HepG2 (cell line): ENCODE results near the gene PTPRD. TPM values are rescaled to one million over a fixed set of nuclear protein-coding genes. Genes with fewer than 3 reads are reported as not detected.

Experiments
- ATAC-seq: fragments of 200-7000 bp; cut with Tn5 transposase; 3 replicates; pipeline ENCODE4 v1.9.1; 2020; ENCODE audit warnings: mild to moderate bottlenecking, moderate library complexity
- BruUV-seq: library from RNA; stranded (reverse); fragments of 400-500 nt; replicated peaks from 2 replicates; lab custom pipeline; 2021; lab: Mats Ljungman, UMichigan
- CTCF ChIA-PET: fragments of 300-600 bp; formaldehyde crosslinking; extraction: SDS; loops from one replicate; lab custom pipeline; 2021; ENCODE audit warnings: low total read pairs, inconsistent platforms, low intra/inter-chr PET ratio; lab: Yijun Ruan, JAX
- POLR2A ChIA-PET: fragments of 350-600 bp; sonication (Branson Sonifier 250); formaldehyde crosslinking; loops from one replicate; lab custom pipeline; 2020; ENCODE audit warnings: antibody characterized with exemption, inconsistent platforms; lab: Yijun Ruan, JAX
- DNase-seq: peaks from one replicate; pipeline ENCODE4 v3.0.0-alpha.2; 2015; ENCODE audit warnings: low spot score
- FAIRE-seq: peaks from 3 replicates; lab custom pipeline; 2011; peaks lifted over from hg19 to GRCh38; lab: Jason Lieb, UNC
- H2AFZ ChIP-seq: one replicate; pipeline ENCODE4 v1.6.1; 2011; ENCODE audit warnings: low read length, inconsistent platforms
- H3K27ac ChIP-seq: fragments of 300-600 bp; 3 replicates; pipeline ENCODE4 v1.8.0; 2011; ENCODE audit warnings: mixed run types, mild to moderate bottlenecking, mixed read lengths, low read length, inconsistent platforms; ENCODE audit not compliant: insufficient read depth; ENCODE audit errors: extremely low read length
- H3K27me3 ChIP-seq, 2 experiments: fragments of 200-600 bp in 1 of 2; 2 replicates in 1 of 2; 3 replicates in 1 of 2; pipeline versions ENCODE4 v1.6.0 to v1.8.0; 2011; ENCODE audit warnings: low read length in 2 of 2, mild to moderate bottlenecking in 2 of 2, moderate library complexity in 2 of 2, inconsistent platforms in 1 of 2; ENCODE audit not compliant: insufficient read depth in 2 of 2, control insufficient read depth in 1 of 2
- H3K36me3 ChIP-seq, 2 experiments: fragments of 200-600 bp in 1 of 2; replicated peaks in 1 of 2; 2 replicates in 1 of 2; 3 replicates in 1 of 2; pipeline versions ENCODE4 v1.5.1 to v1.8.0; 2011; ENCODE audit warnings: low read length in 2 of 2, inconsistent platforms in 1 of 2; ENCODE audit not compliant: insufficient read depth in 2 of 2, control insufficient read depth in 1 of 2
- H3K4me1 ChIP-seq: 2 replicates; pipeline ENCODE4 v1.5.1; 2012; ENCODE audit warnings: low read length, inconsistent platforms; ENCODE audit not compliant: insufficient read depth
- H3K4me2 ChIP-seq: 2 replicates; pipeline ENCODE4 v1.6.0; 2011; ENCODE audit warnings: low read depth, low read length, inconsistent platforms
- H3K4me3 ChIP-seq, 3 experiments: fragments of 200-600 bp in 1 of 3; sonication (generic), shearing (Covaris generic) in 1 of 3; replicated peaks in 1 of 3; 2 replicates each; pipeline ENCODE4 v1.5.1; 2011 to 2016; ENCODE audit warnings: low read length in 3 of 3, inconsistent platforms in 2 of 3, low read depth in 2 of 3, mild to moderate bottlenecking in 2 of 3, control low read depth in 1 of 3, mixed read lengths in 1 of 3; ENCODE audit not compliant: insufficient read depth in 1 of 3
- H3K79me2 ChIP-seq: one replicate; pipeline ENCODE4 v1.6.1; 2011; ENCODE audit warnings: low read length, inconsistent platforms; ENCODE audit not compliant: insufficient read depth
- H3K9ac ChIP-seq: 2 replicates; pipeline ENCODE4 v1.6.0; 2011; ENCODE audit warnings: mild to moderate bottlenecking, low read depth, low read length, inconsistent platforms; ENCODE audit not compliant: insufficient read depth
- H3K9me3 ChIP-seq: 2 replicates; pipeline ENCODE4 v1.5.1; 2012; ENCODE audit warnings: mild to moderate bottlenecking, low read length
- H4K20me1 ChIP-seq: 2 replicates; pipeline ENCODE4 v1.6.0; 2011; ENCODE audit warnings: inconsistent platforms, mild to moderate bottlenecking, low read length, moderate library complexity; ENCODE audit not compliant: insufficient read depth
- ARID3A ChIP-seq: IDR thresholded peaks from 2 replicates; pipeline ENCODE4 v1.6.1; 2012; ENCODE audit warnings: low read depth, low read length, improper control_type of control experiment
- ATF5 ChIP-seq: sonication (generic); formaldehyde crosslinking; IDR thresholded peaks from 2 replicates; pipeline ENCODE4 v1.4.0; 2020; ENCODE audit warnings: mild to moderate bottlenecking, low read depth, missing genetic modification reagents
- BRCA1 ChIP-seq: sonication (generic); formaldehyde crosslinking; IDR thresholded peaks from 2 replicates; pipeline ENCODE4 v1.4.0; 2020; ENCODE audit warnings: missing genetic modification reagents
- FOSL2 ChIP-seq: sonication (generic); formaldehyde crosslinking; IDR thresholded peaks from 2 replicates; pipeline ENCODE4 v1.4.0; 2020; ENCODE audit warnings: missing genetic modification reagents
- FOXA1 ChIP-seq, 2 experiments: fragments of 450-650 bp in 1 of 2; sonication (generic) in 1 of 2; formaldehyde crosslinking in 1 of 2; IDR thresholded peaks; 2 replicates each; pipeline versions ENCODE4 v1.4.0 to v1.6.1; 2016 to 2020; ENCODE audit warnings: missing genetic modification reagents in 1 of 2
- MED13 ChIP-seq: sonication (generic); formaldehyde crosslinking; IDR thresholded peaks from 2 replicates; pipeline ENCODE4 v1.5.0; 2020; ENCODE audit warnings: missing genetic modification reagents
- MTF2 ChIP-seq: sonication (generic); formaldehyde crosslinking; IDR thresholded peaks from 2 replicates; pipeline ENCODE4 v1.5.0; 2020; ENCODE audit warnings: missing genetic modification reagents, borderline replicate concordance
- MXD1 ChIP-seq: sonication (generic); formaldehyde crosslinking; IDR thresholded peaks from 2 replicates; pipeline ENCODE4 v1.4.0; 2020; ENCODE audit warnings: mild to moderate bottlenecking, missing genetic modification reagents
- MXD4 ChIP-seq: IDR thresholded peaks from 2 replicates; pipeline ENCODE4 v1.6.1; 2016; ENCODE audit warnings: mild to moderate bottlenecking, missing biosample characterization, missing genetic modification reagents
- MYC ChIP-seq: sonication (generic); formaldehyde crosslinking; IDR thresholded peaks from 2 replicates; pipeline ENCODE4 v1.9.0; 2021; ENCODE audit warnings: missing genetic modification reagents, borderline replicate concordance
- NFYC ChIP-seq: IDR thresholded peaks from 2 replicates; pipeline ENCODE4 v1.6.1; 2016; ENCODE audit warnings: missing genetic modification reagents, missing compliant biosample characterization
- NR1H2 ChIP-seq: sonication (generic); formaldehyde crosslinking; IDR thresholded peaks from 2 replicates; pipeline ENCODE4 v1.8.1; 2022; ENCODE audit warnings: low read depth, missing genetic modification reagents, borderline replicate concordance
- SATB2 ChIP-seq: sonication (generic); formaldehyde crosslinking; IDR thresholded peaks from 2 replicates; pipeline ENCODE4 v1.5.0; 2020; ENCODE audit warnings: missing genetic modification reagents
- TBL1XR1 ChIP-seq: fragments of 150-350 bp; IDR thresholded peaks from 2 replicates; pipeline ENCODE4 v1.6.1; 2014; ENCODE audit warnings: borderline replicate concordance, low read length; ENCODE audit not compliant: partially characterized antibody
- TOPORS ChIP-seq: sonication (generic); formaldehyde crosslinking; IDR thresholded peaks from 2 replicates; pipeline ENCODE4 v1.8.0; 2023; ENCODE audit warnings: mild to moderate bottlenecking, missing genetic modification reagents
- ZFP91 ChIP-seq: sonication (generic); formaldehyde crosslinking; IDR thresholded peaks from 2 replicates; pipeline ENCODE4 v1.9.0; 2022; ENCODE audit warnings: missing genetic modification reagents, mild to moderate bottlenecking, borderline replicate concordance
- ZFX ChIP-seq: sonication (generic); formaldehyde crosslinking; IDR thresholded peaks from 2 replicates; pipeline ENCODE4 v1.4.0; 2020; ENCODE audit warnings: mild to moderate bottlenecking, low read depth, missing genetic modification reagents, moderate library complexity
- ZNF17 ChIP-seq: sonication (generic); formaldehyde crosslinking; IDR thresholded peaks from 2 replicates; pipeline ENCODE4 v1.5.0; 2020; ENCODE audit warnings: mild to moderate bottlenecking, missing genetic modification reagents
- ZNF546 ChIP-seq: sonication (generic); formaldehyde crosslinking; conservative IDR thresholded peaks from 2 replicates; pipeline ENCODE4 v1.8.1; 2023; ENCODE audit warnings: mild to moderate bottlenecking, missing genetic modification reagents
- WGBS: methylation state at CpG from one replicate; pipeline ENCODE4 v1.1.6; 2017; ENCODE audit warnings: low lambda C conversion rate; 5-methylcytosine and 5-hydroxymethylcytosine counted together
- in situ Hi-C: cut with HindIII; loops from 2 replicates; pipeline ENCODE4 v1.10.0; 2017; ENCODE audit warnings: low pct_unique_long_range_greater_than_20kb; ENCODE audit not compliant: extremely low pct_ligation_motif_present
- intact Hi-C: fragments of 100-400 bp; cut with micrococcal nuclease; formaldehyde crosslinking; loops from one replicate; pipeline ENCODE4 v1.10.0; 2022; ENCODE audit not compliant: unreplicated experiment
- polyA plus RNA-seq, 8 experiments: library from polyadenylated mRNA; depleted of rRNA in 3 of 8; stranded (reverse) in 7 of 8; unstranded in 1 of 8; fragments of >200 nt; fragmentation: Illumina TruSeq in 4 of 8; extraction: Trizol in 4 of 8; gene quantifications; 2 replicates each; pipeline versions ENCODE4 v1.2.1 to v1.2.3, GENCODE V29; 2011 to 2016; ENCODE audit warnings: low read depth in 4 of 8, missing spikeins in 1 of 8, mixed read lengths in 1 of 8; ENCODE audit not compliant: insufficient read depth in 1 of 8
- total RNA-seq, 5 experiments: library from RNA; depleted of rRNA; stranded (reverse); fragments of >200 nt; fragmentation: Illumina TruSeq; extraction: Trizol; gene quantifications; 2 replicates each; pipeline ENCODE4 v1.2.3, GENCODE V29; 2016; ENCODE audit warnings: low read depth in 1 of 5

PTPRD gene
- total and polyA plus RNA-seq, 2 of the 13 experiments (the other 11 are each of a cell fraction or from before 2014, with no cell fraction given): 0.05 TPM; not detected in 1

GRCh38 chr9:8432224-8432623, 2180.6 kb downstream of the PTPRD start (continued):
- TF ChIP-seq BRCA1 (CRISPR knock-in tag) (no peak), MTF2 (CRISPR knock-in tag) (no peak), MXD4 (CRISPR knock-in tag) (no peak)

GRCh38 chr9:8431505-8431904, 2181.3 kb downstream of the PTPRD start:
- 62% methylated on average over 1 of the region's 1 CpG for WGBS
- FAIRE-seq: no peak
- Histone ChIP-seq H3K4me3 (no peak overlapping the region), H4K20me1 (no peaks in the 10 kb centered on the region), H3K79me2 (no peaks in the 10 kb centered on the region), H3K36me3 (no peaks in the 10 kb centered on the region), H3K27me3 (no peaks in the 10 kb centered on the region; a peak in 1 of 5 replicates), H3K4me2 (no peak overlapping the region), H3K9ac (no peak overlapping the region), H3K27ac (no peak overlapping the region), H3K9me3 (peaks cover 59% of the 10 kb centered on the region), H3K4me1 (no peaks in the 10 kb centered on the region), H2AFZ (no peak overlapping the region)
- DNase-seq: no peak
- in situ Hi-C loops: no loop called here
- POLR2A ChIA-PET: no interaction called here
- intact Hi-C loops: no loop called here
- BruUV-seq: no TSS peak
- ATAC-seq: no peak
- CTCF ChIA-PET: no interaction called here
- TF ChIP-seq TOPORS (CRISPR knock-in tag) (no peak), ARID3A (no peak), ATF5 (CRISPR knock-in tag) (no peak), MXD1 (CRISPR knock-in tag) (no peak), ZNF546 (CRISPR knock-in tag) (no peak), ZFX (no peak), NFYC (no peak), FOSL2 (CRISPR knock-in tag) (no peak), TBL1XR1 (no peak), MED13 (CRISPR knock-in tag) (no peak), SATB2 (no peak), ZNF17 (CRISPR knock-in tag) (no peak), ZFP91 (no peak), NR1H2 (CRISPR knock-in tag) (no peak), FOXA1 (IDR thresholded peaks at IDR 0.05) (no peak), FOXA1 (CRISPR knock-in tag; IDR thresholded peaks at IDR 0.05) (no peak), MYC (CRISPR knock-in tag) (no peak)
